Psoas muscle (tissue), 8 donors: Measurements from ENCODE around the gene OTOG. TPM values are rescaled to one million over a fixed set of nuclear protein-coding genes. Genes with fewer than 3 reads are reported as not detected.

ENCODE experiments used
- ATAC-seq, 4 donors: fragments of 200-7000 bp; cut with Tn5 transposase; one replicate each; pipeline ENCODE4 v1.9.1; 2020; ENCODE audit warnings: moderate library complexity in 3 of 4, mild to moderate bottlenecking in 2 of 4
- DNase-seq, 2 donors: peaks; one replicate each; pipeline ENCODE4 v3.0.0-alpha.2; 2020
- H3K27ac ChIP-seq: fragments of 200-600 bp; one replicate; pipeline ENCODE4 v1.8.0; 2022
- H3K27me3 ChIP-seq, 3 donors: fragments of 200-600 bp in 1 of 3; one replicate each; pipeline versions ENCODE4 v1.6.1 to v1.8.0; 2013 to 2022; ENCODE audit warnings: low read length in 2 of 3, mild to moderate bottlenecking in 2 of 3, moderate library complexity in 1 of 3; ENCODE audit not compliant: insufficient read depth in 3 of 3
- H3K36me3 ChIP-seq, 2 donors: fragments of 200-600 bp in 1 of 2; one replicate each; pipeline versions ENCODE4 v1.6.1 to v1.8.0; 2013 to 2022; ENCODE audit warnings: low read depth in 1 of 2, mild to moderate bottlenecking in 1 of 2, moderate library complexity in 1 of 2; ENCODE audit not compliant: insufficient read depth in 1 of 2
- H3K4me1 ChIP-seq: fragments of 200-600 bp; one replicate; pipeline ENCODE4 v1.8.0; 2022
- H3K4me3 ChIP-seq: fragments of 200-600 bp; one replicate; pipeline ENCODE4 v1.8.0; 2022; ENCODE audit warnings: mild to moderate bottlenecking
- H3K9me3 ChIP-seq: fragments of 200-600 bp; one replicate; pipeline ENCODE4 v1.8.0; 2022
- WGBS, 3 donors: extraction: QIAGEN DNeasy Blood & Tissue Kit; methylation state at CpG; one replicate each; pipeline versions ENCODE4 v1.1.6 to v1.1.7; 2013; 5-methylcytosine and 5-hydroxymethylcytosine counted together
- intact Hi-C, 2 donors: fragments of 100-400 bp; cut with DNase I; formaldehyde crosslinking; loops; one replicate each; pipeline versions ENCODE4 v1.11.0 to v1.14.2; 2022
- polyA plus RNA-seq, 3 donors: library from polyadenylated mRNA; stranded (reverse); fragments of 200-250 nt; gene quantifications; one replicate each; pipeline ENCODE4 v1.2.3, GENCODE V29; 2013
- total RNA-seq, 4 donors: library from RNA; stranded (reverse); fragmentation: NEBNext Ultra II Directional in 2 of 4; extraction: Animal tissue kit (Norgen Biotek cat#: 25700) in 2 of 4; gene quantifications; one replicate each; pipeline versions ENCODE4 v1.2.1 to v1.2.4, GENCODE V29; 2021 to 2023
- TF ChIP-seq, protein P1 (sequence below): fragments of 200-600 bp; IDR thresholded peaks from one replicate; pipeline ENCODE4 v1.8.0; 2022; ENCODE audit warnings: antibody characterized with exemption
- donor health status: healthy with polysubstance abuse.
- donor health status: DM: no; HTN: no; CAD: no; lungs with moderate emphysema.
- donor health status: Bipolar disorder and iron deficiency.
- donor health status: healthy.
- donor health status: DM: yes; HTN: yes; CAD: no.
- donor health status: DM: no; HTN: no; CAD: no.
- donor health status: DM: no; HTN: no; CAD: no.
- donor health status: DM: yes; HTN: yes; CAD: no.

OTOG gene
- total and polyA plus RNA-seq, 7 donors: not detected

DNA sequence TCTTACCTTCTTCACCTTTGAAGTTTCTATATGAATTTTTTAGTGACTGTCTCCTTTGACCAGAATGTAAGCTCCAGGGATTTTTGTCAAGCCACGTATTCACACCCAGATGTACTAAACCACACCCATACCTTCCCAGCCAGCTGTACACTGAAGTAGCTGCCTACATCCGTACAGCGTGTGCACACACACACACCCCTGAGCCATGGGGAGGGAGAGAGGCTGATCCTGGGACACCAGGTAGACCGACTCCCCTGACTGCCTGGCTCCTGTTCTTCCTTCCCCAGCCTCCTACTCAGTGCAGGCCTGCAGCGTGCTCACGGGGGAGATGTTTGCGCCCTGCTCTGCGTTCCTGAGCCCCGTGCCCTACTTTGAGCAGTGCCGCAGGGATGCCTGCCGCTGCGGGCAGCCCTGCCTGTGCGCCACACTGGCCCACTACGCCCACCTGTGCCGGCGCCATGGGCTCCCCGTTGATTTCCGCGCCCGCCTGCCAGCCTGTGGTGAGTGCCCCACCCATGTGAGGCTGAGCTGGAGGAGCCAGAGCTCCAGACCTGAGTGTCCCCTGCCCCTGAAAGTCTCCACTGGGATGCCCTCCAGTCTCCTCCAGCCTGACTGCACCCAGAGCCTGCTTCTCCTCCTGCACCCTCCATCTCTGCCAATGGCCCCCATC lies 25.9 kb downstream of the OTOG start:
- TF ChIP-seq, protein P1, sequence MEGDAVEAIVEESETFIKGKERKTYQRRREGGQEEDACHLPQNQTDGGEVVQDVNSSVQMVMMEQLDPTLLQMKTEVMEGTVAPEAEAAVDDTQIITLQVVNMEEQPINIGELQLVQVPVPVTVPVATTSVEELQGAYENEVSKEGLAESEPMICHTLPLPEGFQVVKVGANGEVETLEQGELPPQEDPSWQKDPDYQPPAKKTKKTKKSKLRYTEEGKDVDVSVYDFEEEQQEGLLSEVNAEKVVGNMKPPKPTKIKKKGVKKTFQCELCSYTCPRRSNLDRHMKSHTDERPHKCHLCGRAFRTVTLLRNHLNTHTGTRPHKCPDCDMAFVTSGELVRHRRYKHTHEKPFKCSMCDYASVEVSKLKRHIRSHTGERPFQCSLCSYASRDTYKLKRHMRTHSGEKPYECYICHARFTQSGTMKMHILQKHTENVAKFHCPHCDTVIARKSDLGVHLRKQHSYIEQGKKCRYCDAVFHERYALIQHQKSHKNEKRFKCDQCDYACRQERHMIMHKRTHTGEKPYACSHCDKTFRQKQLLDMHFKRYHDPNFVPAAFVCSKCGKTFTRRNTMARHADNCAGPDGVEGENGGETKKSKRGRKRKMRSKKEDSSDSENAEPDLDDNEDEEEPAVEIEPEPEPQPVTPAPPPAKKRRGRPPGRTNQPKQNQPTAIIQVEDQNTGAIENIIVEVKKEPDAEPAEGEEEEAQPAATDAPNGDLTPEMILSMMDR: no peak
- H3K9me3 ChIP-seq: no peaks in the 10 kb centered on the region
- WGBS, 3 donors: 91 to 93% (median 91%) methylated on average over 20 of the region's 20 CpGs
- H3K27me3 ChIP-seq: no peaks in the 10 kb centered on the region
- DNase-seq (no peak), ATAC-seq (no peak)
- H3K4me3 ChIP-seq: no peak overlapping the region
- intact Hi-C loops: no loop called here
- no peak overlapping the region for H3K27ac ChIP-seq
- no peaks in the 10 kb centered on the region for H3K4me1 ChIP-seq
- H3K36me3 ChIP-seq: no peaks in the 10 kb centered on the region

DNA sequence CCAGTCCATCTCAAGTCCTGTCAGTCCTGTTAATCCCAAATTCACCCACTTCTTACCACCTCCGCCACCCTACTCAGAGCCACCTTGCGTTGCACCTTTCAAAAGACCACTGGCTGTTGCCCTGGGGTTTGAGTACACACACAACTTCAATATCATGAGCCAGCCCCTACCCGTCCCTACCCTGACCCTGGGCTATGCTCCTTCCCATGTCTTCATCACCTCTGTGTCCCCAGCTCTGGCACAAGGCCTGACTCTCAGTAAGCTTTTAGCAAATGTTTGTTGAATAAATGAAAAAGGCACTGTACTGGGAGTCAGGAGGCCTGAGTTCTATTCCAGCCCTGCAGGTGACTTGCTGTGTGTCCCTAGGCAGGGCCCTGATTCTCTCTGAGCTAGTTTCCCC lies 26.5 kb downstream of the OTOG start:
- WGBS, 3 donors: 94 to 97% (median 94%) methylated on average over 3 of the region's 3 CpGs
- no peaks in the 10 kb centered on the region for H3K27me3 ChIP-seq
- H3K4me1 ChIP-seq: no peaks in the 10 kb centered on the region
- ATAC-seq (no peak), DNase-seq (no peak)
- intact Hi-C loops: no loop called here
- H3K4me3 ChIP-seq: no peak overlapping the region
- H3K36me3 ChIP-seq: no peaks in the 10 kb centered on the region
- H3K27ac ChIP-seq: no peak overlapping the region
- TF ChIP-seq, protein P1: no peak
- no peaks in the 10 kb centered on the region for H3K9me3 ChIP-seq

DNA sequence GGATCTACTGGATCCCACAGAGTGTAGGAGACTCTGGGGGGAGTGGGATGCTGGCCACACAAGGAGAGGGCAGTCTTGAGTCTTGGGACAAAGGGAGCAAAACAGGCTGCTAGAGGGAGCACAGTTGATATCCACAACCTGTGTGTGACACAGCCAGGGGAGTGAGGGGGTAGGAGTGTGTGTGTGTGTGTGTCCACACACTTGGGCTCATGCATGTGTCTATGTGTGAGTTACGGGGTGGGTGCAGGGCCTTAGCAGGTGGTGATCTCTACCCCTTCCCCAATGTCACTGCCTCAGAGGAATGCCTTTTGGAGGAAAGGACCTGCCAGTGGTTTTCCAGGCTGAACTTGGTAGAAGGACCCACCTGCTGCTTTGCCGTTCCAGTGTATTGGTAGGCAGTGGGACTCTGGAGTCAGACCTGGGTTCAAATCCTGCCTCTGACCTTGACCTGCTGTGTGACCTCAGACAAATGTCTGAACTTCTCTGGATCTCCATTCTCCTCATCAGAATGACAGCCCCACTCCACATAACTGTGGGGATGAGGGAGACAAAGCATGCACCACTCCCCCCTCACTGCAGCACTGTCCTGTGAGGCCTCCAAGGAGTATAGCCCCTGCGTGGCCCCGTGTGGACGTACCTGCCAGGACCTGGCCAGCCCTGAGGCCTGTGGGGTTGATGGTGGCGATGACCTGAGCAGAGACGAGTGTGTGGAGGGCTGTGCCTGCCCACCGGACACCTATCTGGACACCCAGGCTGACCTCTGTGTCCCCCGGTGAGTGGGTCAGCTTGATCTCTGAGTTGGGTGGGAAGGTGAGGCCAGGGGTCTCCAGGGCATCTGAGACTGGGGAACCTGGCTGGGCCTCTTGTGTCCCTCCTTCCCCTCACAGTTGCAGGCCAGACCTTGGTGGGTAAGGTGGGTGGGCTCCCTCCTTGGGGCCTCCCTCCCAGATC lies 27.4 kb downstream of the OTOG start:
- Histone ChIP-seq H3K4me3 (no peak overlapping the region), H3K4me1 (no peaks in the 10 kb centered on the region), H3K9me3 (no peaks in the 10 kb centered on the region), H3K27me3 (no peaks in the 10 kb centered on the region), H3K27ac (no peak overlapping the region), H3K36me3 (no peaks in the 10 kb centered on the region)
- DNase-seq: no peak
- TF ChIP-seq, protein P1: no peak
- WGBS, 3 donors: 88 to 93% (median 89%) methylated on average over 8 to 9 of the region's 9 CpGs
- ATAC-seq: no peak
- intact Hi-C loops: no loop called here

DNA sequence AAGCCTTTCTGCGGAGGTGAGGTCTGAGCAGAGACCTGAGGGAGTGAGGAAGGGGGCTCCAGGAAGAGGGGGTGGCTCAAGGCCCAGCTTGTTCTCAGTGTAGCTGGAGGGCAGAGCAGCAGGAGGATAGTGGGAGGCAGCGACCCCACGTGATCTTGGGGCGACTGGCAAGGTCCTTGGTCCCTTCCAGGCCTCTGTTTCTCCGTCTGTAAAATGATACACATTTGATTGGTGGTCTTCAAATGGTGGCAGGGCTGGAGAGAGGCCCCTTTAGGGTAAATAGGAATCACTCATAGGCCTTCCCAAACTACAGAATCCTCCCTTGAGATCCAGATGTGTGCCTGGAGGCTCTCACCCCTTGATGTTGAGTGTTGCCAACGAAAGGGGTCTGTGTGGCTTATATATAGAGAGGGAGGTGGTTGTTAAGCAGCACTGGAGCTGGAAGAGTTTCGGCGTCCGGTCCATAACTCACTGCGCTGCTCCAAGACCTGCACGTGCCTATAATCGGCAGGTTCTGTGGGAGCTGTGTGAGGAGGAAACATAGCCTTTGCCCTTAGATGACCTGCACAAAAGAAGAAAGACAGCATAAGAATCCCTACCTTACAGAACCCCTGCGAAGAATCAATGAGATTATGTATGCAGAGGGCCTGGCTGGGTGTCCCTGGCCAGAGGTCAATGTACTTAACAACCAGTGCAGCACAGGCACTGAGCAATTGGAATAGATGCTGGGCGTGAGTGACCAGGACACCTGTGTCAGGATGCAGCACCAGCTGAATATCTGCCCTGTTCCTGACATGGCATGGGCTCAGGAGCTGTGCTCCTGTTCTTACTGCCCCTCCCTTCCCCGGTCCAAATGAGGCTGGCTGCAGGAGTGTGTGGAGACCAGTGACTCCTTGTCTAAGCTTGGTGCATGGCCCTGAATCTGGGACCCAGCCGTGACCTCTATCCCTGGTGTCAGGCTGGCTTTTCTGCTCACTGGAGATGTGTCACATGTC lies 28.7 kb downstream of the OTOG start:
- no peaks in the 10 kb centered on the region for H3K4me1 ChIP-seq
- no peaks in the 10 kb centered on the region for H3K9me3 ChIP-seq
- H3K27me3 ChIP-seq: no peaks in the 10 kb centered on the region
- ATAC-seq: no peak
- 84 to 88% (median 87%) methylated on average over 16 of the region's 16 CpGs for WGBS, 3 donors
- H3K27ac ChIP-seq: no peak overlapping the region
- H3K36me3 ChIP-seq: no peaks in the 10 kb centered on the region
- H3K4me3 ChIP-seq: no peak overlapping the region
- intact Hi-C loops: no loop called here
- TF ChIP-seq, protein P1: no peak
- DNase-seq: no peak
